Stimulated activated CD4-positive, alpha-beta T cell treated with anti-CD3 and anti-CD28 coated beads, Interleukin-1b, Interleukin-23, amount 100 ng/mL, for 4 hours (primary cell): ENCODE data around the gene NGEF.
"Not testable (repeated sequence)": the region's sequence is repeated elsewhere in the genome, so short reads cannot be mapped to it uniquely, and the experiment has no call there.

Experiments used
- DNase-seq, 2 donors: peaks; one replicate each; pipeline ENCODE4 v3.0.0-alpha.2; 2020; ENCODE audit warnings: low read depth in 2 of 2

The NGEF gene

DNA sequence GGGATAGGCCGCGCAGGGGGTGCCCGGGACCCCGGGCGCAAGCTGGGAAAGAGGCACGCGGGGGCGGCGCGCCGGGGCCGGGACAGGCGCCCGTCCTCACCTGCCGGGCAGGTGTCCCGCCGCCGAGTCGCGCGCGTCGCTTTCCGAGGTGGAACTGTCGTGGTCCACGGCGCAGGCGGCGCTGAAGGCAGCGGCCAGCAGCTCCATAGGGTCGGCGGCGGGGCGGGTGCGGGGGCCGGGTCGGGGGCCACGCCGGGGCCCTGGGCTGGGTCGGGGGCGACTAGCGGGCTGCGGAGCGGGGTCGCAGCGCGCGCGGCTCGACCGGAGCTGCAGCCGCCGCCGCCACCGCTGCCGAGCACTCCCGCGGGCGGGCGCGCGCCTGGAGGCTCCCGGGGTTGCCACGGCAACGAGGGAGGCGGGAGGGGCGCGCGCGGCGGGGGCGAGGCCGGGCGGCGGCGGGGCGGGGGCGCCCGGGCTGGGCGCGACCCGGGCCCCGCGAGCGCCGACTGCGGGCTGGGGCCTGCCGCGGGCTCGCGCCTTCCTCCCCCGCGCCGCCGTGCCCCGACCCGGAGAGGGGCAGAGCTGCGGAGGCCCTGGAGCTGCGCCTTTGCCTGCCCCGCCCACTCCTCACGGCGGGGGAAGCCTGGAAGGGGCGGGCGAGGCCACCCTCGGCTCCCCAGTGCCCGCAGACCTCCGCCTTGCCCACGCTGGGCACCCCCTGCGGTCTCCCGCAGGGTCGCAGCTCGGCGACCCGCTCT lies 85.1 kb downstream of the NGEF start:
- DNase-seq = peak in 1 of 2 donors; percentile 13

- no peak for DNase-seq
Measured at GRCh38 chr2:232927032-232927792, 85.8 kb downstream of the NGEF start.

DNA sequence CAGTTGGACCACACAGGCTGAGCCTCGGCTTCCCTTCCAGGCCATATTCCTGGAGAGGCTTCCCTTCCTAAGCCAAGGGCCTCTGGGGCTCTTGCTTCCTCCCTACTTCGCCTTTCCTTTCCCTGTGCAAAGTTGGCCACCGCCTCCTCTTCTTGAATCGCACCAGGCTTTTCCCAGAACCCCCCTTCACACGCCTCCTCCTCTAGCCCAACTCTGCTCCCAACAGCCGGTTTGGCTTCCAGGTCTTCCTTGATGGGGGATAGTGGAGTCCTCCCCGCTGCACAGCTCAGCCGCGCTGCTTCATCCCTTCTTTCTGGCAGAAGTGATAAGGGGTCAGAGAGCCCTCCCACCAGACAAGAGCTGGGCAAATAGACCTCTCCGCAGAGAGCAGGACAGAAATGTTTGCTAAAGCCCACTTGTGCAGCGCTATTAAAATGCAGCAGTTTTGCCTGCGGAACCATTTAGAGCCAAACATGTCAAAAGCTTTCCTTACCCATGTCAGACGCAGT lies 86.6 kb downstream of the NGEF start:
- no peak for DNase-seq

GRCh38 chr2:232925821-232926156 lies 87.3 kb downstream of the NGEF start:
- DNase-seq = no peak

- DNase-seq = no peak
Measured at GRCh38 chr2:232925153-232925820, 87.8 kb downstream of the NGEF start.

DNA sequence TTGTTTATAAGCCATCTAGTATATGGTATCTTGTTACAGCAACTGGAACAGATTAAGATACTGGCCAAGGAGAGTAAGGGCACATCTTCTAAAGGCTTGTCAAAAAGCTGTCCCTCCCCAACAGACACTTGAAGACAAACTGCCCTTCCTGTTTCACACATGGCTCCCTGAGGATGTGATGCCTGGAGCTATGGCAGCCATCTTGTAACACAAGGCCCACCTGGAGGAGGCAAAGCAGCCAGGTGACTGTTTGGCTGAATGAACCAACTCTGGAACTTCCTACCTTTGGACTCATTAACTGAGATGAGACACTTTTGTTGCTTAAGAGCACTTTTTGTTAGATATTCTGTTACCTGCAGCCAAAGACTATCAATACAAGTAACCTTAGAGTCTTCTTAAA lies 88.6 kb downstream of the NGEF start:
- DNase-seq = no peak

- DNase-seq = no peak
Measured at GRCh38 chr2:232920760-232921159, 92.3 kb downstream of the NGEF start.

DNA sequence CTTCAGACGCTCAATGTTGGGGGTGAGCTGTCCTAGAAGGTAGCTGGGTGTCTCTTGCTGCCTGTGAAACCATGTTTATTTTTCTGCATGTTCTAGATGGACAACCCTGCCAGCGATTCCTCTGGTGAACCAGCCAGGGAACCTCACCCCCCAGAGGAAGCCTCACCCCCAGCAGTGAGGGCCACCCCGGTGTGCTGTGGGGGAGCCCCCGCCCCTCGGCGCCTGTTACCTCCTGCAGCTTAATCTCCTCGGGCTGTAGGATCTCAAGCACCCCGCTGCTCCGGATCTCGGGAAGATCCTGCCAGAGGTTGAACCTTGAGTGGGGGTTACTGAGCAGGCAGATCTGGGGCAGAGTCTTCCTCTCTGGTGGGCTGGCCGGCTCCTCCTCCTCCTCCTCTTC lies 93.0 kb downstream of the NGEF start:
- DNase-seq = no peak

- DNase-seq = no peak
Measured at GRCh38 chr2:232919141-232919540, 93.9 kb downstream of the NGEF start.

GRCh38 chr2:232913903-232914302 lies 99.2 kb downstream of the NGEF start:
- no peak for DNase-seq

DNA sequence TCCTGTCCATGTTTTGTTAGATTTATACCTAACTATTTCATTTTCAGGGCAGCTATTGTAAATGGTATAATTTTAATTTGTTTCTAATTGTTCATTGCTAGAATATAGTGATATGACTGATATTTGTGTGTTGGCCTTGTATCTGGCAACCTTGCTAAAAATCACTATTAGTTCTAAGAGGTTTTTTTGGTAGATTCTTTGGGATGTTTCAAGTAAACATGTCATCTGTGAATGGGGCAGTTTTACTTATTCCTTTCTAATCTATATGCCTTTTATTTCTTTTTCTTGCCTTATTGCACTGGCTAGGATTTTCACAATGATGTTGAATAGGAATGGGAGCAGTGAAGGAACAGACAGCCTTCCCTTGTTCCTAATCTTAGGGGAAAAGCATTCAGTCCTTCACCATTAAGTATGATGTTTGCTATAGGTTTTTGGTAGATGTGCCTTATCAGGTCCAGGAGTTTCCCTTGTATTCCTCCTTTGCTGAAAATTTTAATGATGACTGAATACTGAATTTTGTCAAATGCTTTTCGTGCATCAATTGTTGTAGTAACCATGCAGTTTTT lies 101.3 kb downstream of the NGEF start:
- no peak for DNase-seq

DNA sequence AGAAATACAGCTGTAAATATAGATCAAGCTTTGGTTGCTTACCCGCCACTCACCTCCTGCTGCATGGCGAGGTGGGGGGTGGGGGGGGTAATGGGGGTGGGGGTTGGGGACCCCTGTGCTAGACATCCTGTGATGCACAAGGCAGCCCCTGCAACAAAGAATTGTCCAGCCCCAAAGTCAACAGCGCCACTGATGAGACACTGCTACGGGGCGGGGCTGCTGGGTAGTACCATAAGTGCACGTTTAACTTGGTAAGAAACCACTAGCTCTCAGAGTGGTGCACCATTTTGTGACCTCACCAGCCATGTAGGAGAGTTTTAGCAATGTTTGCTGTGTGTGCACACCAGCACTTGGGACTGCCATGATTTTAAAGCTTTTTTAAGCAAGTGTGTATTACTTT lies 102.7 kb downstream of the NGEF start:
- no peak for DNase-seq

DNA sequence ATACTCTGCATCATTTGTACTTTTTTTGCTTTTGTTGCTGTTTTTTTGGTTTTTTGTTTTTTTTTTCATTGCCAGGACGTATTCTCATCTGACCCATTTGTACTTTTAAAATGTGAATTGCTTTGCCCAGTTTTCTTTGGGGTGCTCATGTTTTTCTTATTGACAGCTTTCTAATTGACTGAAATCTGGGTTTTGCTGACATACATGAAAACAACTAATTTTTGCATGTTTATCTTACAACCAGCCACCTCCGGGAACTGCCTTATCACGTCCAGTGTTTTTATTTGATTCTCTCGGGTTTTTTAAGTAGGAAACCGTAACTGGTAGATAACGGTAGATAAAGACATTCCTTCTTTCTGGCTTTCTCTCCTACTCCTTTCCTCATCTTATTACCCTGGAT lies 104.4 kb downstream of the NGEF start:
- DNase-seq = no peak

DNA sequence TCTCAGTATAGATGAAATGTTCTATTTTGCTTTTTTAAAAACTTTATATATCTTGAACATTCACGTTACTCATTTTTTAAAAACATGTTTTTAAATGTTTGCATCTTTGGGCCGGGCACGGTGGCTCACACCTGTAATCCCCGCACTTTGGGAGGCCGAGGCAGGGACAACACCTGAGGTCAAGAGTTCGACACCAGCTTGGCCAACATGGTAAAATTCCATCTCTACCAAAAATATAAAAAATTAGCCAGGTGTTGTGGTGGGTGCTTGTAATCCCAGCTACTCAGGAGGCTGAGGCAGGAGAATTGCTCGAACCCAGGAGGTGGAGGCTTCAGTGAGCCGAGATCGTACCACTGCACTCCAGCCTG lies 105.4 kb downstream of the NGEF start:
- DNase-seq = not testable (repeated sequence)

GRCh38 chr2:232906867-232907717 lies 106.0 kb downstream of the NGEF start:
- DNase-seq = not testable (repeated sequence)

- no peak for DNase-seq
Measured at GRCh38 chr2:232903989-232904388, 109.1 kb downstream of the NGEF start.

DNA sequence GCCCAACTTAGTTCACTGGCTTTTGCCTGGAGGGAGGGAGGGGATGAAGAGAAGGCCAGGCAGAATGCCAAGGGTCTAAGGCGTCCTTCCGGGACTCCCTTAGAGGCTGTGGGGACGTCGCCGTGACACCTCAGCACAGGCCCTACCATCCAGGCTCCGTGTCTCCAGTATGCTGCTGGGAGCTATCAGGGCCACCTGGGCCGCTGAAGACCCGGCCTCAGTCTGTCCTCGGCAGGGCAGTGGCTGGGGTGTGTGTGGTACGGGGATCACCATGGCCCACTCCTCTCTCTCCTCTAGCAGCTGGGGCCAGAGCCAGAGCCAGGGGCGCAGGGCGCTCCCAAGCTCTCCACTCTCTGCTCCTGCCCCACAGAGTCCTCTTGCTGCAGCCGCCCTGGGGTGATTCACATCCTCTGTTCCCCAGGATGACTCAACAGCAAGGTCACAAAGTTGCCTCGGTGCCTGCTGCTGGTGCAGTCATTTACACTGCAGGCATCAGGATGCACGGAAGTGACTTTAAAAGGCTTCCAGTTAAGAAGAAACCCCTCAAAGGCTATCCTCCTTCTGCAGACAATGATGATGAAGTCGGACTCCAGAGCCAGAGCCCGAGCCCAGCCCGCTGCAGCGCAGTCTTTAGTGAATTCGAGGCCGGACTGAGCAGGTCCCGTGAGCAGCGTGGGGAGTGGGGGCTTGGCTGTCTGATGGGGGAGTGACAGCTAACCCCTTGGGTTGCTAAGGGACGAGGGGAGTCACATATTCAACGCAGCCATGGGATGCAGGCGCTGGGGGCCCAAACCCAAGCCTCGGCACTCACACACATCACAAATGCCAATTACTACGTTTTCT lies 111.1 kb downstream of the NGEF start:
- no peak for DNase-seq

DNA sequence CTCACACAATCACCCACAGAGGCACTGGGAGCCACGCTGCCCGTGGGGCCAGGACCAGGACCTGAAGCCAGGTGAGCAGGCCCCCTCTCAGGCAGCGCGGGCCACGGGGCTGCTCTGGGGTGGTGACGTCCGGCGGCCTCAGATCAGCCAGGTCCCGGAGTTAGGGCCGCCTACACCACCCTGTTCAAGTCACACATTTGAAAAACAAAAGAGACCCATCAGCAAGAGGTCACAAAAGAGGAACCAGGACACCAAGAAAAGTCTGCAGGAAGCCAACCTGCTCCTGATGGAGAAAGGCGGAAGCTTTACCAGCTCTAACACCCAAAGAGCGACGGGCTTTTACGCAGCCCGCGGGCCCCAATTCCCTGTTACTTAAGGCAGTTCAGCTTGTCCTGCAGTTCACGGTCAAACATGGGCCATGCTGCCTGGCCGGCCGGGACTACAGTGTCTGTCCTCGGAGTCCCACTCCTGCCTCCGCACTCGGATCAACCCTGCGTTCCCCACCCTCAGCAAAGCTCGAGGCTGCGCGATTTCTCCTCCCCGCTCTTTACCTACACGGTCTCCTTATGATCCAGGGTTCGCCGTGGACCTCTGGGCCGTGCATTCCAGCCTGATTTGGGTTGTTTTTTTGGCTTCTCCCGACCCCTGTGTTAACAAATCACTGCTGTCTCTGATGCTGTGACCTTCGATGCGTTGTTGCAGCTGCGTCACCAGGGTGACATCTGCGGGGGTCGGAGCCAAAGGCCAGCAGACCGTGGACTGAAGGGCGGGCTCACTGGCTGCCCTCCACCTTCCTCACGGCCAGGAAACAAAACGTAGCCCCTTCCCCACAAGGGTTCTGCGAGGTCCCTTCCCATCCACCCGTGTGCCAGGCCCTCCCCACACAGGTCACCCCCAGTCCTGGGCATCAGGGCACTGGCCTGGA lies 112.0 kb downstream of the NGEF start:
- DNase-seq = no peak
